CD4-positive, alpha-beta T cell treated with Interleukin-15 for 4 hours (primary cell): ENCODE measurements around the gene ATP2B2.

Source experiments
- DNase-seq: peaks from one replicate; pipeline ENCODE4 v3.0.0-alpha.2; 2020; ENCODE audit warnings: low spot score

The ATP2B2 gene

DNA sequence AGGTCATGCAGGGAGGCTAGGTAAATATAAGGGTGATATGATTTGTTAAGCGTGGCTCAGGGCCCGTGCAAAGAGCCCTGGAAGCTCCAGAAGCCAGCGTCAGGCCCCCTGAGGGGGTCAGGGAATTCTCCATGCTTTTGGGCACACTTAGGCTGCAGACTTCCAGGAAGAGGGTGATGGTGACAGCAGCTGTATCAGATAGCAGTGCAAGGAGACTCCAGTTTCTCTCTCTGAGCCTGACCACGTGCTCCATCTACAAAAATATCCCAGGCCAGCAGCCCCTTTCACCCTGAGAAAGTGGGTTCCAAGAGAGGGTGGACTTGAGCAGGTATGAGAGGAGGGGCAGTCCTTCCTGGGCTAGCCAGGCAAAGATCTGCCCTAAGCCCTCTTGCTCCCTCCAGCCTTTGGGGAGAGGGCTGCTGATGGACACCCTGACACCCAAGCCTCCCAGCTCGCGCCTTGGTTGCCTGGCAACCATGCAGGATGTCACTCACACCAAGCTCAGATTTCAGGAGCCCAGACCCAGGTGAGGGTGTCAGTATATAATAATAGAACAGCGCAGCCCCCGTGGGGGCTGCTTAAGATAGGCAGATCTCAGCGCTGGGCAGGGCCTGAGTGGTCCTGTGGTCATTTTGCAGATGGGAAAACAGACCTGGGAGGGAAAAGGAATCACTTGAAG lies 35.8 kb downstream of the ATP2B2 start:
- no peak for DNase-seq

DNA sequence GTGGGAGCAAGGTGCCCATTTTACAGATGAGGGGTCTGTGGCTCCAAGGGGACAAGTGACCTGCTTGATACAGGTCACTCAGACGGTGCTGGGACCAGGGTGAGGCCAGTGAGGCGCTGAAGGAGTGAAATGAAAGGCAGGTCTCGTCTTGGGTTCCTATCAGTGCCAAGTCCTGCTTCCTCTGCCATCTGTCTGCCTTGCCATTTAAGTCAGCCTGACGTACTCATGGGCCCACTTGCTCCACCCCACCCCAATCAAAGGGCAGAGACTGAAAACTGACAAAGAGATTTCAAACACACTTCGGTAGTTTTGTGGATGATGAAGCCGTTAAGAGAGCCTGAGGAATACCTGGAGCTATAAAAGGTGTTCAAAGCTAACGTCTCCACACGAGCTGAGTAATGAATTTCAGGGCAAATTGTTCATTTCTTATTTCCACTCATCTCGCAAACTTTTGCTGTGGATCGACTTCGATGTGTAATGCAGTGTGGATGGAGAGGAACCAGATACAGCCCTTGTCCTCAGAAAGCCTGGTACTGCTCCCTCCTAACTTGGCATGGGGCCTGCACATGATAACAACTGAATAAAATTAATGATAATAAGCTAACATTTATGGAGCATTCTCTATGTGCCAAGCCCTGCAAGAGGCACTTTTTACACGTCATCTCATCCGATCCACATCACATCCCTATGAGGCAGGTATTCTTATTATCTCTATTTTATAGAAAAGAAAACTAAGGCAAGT lies 36.6 kb downstream of the ATP2B2 start:
- DNase-seq, result no peak

DNA sequence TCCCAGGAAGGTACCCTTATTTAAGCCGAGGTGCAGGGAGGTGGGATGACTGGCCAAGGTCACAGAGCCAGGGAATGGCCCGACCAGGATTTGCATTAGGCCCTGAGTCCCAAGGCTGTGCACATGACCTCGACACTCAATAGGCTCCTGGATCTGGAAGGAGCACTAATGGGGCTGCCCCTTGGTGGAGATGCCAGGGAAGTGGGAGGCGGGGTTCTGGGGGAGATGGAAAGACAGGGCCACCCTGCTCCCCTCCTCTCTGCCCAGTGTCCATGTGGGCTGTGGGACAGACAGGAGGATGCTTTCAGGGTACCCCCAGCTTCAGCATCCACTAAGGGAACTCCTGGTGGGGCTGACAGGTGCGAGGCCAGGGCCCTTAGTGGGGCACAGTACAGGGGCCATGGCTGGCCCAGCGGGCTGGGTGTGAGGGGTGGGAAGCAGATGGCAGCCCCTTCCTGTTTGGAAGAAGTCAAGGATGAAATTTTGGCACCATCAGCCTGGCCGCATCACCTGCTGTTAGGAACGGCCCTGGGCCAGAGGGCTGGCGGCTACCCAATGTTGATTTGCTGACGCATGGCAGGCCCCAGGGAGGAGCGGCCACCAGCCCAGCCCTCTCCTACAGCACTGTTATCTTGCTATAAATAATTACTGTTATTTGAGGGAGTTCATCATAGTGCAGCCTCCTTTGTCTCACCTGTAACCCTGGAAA lies 37.3 kb downstream of the ATP2B2 start:
- no peak for DNase-seq

DNA sequence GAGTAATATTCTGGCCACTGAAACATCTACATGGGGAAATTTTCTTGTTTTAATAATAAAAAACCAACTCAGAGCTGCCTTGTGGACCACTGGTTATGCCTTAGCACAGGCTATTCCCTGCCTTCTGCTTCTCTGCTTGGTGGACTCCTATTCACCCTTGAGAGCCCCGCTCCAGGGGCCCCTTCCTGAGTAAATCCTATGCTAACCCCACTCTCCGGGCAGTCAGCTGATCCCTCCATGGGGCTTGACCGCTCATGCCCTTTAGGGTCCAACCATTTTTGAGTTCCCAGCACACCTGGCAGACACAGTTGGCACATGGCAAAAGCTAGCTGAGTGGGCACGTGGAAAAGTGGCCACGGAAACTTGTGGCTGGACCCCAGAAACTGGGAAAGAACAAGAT lies 38.2 kb downstream of the ATP2B2 start:
- no peak for DNase-seq

DNA sequence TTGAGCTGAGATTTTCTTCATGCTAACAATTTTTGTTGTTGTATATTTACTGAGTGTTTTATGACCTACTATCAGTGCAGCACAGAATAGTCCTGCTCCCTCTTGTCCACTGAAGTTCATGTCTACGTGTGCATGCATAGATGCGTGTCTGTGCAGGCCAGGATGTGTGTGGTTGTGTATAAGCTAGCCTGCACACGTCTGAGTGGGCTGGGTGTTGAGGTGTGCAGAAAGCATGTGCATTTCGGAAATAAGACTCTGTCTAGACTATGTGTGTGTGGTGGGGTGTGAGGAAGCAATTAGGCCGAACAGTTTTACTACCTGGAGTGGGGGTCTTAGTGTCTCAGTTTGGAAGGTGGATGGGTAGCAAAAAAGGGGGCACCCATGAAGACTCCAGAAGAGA lies 39.2 kb downstream of the ATP2B2 start:
- DNase-seq, result no peak

DNA sequence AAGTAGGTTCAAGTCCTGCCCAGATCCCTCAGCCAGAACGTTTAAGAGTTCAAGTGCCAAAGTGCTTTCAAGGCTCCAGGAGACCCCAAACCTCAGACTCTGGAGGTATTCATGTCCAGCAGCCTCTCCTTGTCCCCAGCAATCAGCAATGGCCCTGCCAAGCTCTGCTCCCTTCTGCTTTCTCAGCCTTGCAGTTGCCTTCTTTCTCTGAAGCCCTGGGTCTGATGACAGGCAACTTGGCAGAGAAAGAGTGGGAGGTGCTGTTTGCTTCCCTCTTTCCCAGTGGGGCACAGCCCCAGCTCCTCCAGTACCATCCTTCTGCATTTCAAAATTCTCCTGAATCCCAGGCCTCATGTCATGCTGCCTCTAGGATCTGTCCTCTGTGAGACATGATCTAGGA lies 40.2 kb downstream of the ATP2B2 start:
- DNase-seq, result no peak

DNA sequence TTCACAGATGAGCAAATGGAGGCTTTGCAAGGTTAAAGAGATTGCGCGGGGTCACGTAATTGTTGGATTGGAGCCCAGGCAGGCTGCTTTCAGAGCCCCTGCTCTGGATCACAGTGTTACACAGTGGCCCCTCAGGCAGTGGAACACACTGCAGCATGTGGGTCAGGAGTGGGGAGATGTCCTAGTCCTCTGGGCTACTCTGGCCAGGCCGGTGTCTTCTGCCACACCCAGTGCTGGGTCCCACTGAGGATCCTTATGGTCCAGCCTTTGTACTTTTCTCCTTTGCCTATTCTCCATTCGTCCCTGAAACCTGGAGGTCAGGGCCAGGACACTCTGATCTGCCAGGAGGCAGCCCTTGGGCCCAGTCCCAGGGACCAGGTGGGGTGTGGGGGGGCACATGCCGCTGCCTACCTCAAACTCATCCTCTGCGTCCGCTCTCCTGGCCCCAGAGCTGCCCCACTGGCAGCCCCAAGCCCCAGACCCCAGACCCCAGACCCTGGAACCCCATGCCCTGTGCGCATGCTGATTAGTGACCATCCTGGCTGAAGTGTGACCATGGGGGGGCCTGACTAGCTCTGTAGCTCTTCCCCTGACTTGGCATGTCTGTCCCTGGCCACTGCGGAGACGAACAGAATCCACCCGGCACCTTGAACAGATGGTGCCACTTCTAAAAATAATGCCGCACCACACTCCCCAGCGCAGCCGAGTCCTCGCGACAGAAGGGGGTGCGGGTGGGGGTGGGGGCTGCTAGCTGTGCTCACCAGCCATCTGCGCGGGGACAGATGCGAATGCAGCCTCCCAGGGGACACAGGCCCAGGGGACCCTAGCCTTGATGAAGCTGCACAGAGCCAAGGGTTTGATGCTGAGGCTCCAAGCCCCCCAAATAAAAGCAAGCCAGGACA lies 41.6 kb downstream of the ATP2B2 start:
- no peak for DNase-seq

DNA sequence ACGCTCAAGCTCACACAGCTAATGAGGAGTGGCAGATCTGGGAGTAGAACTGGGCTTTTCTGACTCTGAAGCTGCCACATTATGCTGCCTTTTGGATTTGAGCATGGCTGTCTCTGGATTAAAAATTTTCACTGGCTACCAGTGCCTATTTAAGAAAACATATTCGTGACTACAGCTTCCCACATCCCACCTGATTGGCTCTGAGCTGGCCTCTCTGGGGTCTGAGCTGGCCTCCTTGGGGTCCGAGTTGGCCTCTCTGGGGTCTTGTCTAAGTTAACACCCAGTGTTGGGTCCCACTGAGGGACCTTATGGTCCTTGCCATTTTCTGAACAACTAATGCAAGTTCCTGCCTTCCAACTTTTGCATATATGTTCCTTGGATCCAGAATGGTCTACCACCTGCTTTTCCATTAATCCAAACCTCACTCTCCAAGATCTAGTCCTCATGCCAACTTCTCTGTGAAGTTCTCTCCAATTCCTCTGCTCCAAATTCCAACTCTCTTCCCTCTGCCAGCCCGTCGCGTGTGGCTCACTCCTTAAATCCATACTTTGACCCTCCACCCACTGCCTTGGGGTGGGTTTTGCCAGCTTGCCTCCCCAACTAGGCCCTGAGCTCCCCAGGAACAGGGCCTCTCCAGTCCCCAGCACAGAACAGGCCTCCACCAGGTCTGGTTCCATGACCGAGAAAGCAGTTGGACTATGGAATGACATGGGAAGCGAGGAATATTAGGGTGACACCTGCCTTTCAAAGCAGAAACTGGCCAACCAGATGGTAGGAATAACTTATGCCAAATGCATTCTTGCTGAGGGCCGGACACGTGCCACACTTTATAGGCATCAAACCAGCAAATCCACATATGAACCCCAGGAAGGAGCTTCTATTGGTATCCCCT lies 42.5 kb downstream of the ATP2B2 start:
- no peak for DNase-seq

DNA sequence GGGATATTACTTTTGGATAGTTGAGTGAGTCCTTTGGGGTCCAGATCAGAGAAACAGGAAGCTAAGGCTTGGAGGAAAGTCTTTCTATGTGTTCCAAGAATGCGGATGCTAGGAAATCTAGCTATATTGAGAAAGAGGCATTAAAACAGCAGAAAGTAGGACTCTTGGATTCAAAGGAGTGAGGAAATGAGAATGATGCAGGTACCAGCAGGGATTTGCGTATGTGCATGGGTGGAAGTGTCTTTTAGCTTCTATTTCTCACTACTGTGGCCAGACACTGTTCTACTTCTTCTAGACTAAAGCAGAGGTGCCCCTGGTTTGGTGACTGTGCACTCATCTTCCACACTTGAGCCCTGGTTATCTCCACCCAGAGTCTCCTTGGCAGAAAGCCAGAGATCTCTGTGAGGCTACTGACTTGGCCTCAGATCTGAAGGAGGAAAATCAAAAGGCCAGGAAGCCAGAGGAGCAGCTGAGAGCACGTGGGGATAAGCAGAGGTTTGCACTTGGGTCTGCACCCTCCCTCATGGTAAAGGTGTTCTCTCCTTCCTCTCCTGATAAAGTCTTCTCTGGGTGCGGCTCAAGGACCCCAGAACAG lies 44.3 kb downstream of the ATP2B2 start:
- DNase-seq, result no peak

DNA sequence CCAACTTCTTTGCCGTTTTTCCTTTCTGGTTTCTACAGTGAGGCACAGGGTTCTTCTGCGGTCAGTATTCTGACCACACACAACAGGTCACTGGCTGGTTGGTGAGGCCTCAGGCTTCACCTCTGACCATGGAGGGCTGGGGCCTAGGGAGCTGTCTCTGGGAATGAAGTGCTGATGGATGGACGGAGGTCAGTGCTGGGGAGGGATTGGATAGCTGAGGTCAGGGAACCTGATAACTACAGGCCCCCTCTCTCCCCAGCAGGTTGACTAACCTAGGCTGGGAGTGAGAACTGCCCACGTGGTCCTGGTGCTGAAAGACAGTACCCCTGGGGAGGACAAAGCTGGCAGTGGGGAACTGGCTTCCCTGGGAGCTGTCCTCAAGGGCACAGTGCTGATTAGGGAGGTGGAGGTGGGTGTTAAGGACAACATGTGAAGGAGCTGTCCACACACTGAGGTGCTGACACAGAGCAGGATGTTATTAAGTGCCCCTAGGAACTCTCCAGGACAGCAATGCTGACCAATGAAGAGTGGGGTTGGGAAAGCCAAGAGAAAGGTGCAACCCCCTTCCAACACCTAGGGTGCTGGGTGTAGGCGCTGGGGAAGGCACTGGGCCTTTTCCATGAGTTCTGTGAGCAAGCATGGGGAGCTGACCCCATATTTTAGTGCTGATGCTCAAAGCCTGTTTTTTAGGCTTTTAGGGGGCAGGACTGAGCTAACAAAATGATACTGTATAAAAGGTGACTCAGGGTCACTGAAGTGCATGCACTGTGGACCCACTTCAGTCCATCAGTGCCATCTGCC lies 45.2 kb downstream of the ATP2B2 start:
- peak; percentile 28 for DNase-seq

DNA sequence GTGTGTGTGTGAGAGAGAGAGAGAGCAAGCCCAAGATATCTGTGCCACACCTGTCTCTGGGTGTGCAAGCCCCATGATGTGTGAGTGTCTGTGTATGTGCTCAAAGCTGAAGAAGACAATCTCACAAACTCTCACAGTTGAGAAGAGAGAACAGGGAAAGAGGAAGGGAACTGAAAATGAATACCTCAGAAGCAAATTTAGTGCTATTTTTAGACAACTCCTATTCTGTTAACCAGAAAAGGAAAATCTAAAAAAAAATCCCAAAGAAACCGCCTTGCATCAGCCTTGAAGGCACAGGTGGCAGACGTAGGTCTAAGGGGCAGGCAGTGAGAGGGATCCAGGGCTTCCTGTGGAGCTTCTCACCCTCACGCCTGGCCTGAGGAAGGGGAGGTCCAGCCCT lies 47.8 kb downstream of the ATP2B2 start:
- DNase-seq, result no peak

DNA sequence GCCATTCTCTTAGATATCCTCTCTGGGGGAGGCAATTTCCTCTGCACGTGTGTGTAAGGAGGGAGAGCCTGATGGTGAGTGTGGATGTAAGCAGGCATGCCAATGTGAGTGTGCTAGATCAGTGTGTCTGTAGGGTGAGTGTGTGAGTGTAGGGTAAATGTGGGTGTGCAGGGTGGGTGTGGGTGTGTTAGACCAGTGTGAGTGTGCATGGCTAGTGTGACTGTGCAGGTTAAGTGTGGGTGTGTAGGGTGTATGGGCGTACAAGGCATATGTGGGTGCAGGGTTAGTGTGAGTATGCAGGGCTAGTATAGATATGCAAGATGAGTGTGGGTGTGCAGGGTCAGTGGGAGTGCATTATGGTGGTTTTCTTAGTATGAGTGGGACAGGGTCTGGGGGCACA lies 48.4 kb downstream of the ATP2B2 start:
- DNase-seq, result no peak

DNA sequence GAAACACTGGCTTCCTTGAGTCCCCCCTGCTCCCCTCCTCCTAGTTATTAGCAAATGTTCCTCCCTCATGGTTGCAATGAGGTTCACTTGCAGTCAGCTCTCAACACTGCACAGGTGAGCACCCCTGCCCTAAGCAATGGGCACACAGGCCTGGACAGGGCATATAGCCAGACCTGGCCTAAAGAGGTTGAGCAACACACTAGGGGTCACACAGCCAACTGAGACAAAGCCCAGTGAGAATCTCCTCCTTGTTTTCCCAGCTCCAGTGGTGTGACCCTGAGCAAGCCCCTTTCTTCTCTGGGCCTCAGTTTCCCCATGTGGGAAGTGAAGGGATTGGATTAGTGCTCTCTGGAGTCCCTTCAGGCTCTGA lies 49.9 kb downstream of the ATP2B2 start:
- no peak for DNase-seq

DNA sequence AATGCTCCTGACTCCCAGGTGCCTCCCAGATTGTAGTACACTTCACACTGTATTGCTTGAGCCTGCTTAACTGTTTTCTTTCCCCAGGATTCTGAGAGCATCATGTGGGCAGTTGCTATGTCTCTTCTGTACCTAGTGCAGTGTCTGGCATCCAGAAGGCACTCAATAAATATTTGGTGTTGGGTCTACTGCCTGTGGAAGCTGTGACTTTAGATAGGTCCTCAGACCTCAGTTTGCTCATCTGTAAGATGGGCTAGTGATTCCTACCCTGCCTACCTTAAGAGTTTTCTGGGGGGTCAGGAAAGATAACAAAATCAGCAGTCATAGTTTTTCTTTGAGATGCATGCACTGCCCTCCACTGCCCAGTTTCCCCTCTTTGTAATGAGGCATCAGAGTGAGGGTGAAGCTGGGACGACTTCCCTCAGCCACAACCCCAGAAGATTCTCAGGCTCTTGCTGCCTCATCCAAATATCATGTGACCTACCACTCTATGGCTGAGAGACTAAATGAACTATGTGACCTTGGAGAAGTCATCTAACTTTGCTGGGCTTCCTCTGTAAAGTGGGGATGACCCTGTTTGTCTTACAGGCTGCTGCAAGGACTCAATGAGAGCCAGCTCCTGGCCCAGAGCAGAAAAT lies 50.4 kb downstream of the ATP2B2 start:
- no peak for DNase-seq

DNA sequence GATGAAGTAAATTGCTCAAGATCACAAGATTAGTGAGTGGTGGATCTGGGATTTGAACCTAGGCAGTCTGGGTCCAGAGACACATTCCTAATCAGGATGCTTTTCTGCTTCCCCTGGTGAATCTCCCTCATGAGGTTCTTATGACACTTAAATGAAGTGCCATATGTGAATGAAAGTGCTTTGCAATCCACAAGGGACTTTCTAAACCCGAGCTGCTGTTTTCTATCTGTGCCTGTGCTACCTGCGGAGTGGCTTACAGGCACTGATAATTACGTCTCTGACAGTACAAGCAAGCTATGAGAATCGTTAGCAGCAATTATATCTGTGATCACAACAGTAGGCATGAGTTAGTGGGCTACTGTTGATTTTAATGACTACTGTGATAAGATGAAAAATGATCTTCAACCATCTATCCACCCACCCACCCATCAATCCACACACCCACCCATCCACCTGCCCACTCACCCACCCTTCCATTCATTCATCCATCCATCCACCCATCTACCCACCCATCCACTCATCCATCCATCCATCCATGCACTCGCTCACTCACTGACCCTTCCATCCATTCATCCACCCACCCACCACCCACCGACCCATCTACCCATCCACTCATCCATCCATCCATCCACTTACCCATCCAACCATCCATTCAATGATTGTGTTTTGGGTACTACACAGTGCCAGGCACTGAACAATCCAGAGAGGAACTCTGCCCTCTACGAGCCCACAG lies 51.8 kb downstream of the ATP2B2 start:
- DNase-seq, result no peak

DNA sequence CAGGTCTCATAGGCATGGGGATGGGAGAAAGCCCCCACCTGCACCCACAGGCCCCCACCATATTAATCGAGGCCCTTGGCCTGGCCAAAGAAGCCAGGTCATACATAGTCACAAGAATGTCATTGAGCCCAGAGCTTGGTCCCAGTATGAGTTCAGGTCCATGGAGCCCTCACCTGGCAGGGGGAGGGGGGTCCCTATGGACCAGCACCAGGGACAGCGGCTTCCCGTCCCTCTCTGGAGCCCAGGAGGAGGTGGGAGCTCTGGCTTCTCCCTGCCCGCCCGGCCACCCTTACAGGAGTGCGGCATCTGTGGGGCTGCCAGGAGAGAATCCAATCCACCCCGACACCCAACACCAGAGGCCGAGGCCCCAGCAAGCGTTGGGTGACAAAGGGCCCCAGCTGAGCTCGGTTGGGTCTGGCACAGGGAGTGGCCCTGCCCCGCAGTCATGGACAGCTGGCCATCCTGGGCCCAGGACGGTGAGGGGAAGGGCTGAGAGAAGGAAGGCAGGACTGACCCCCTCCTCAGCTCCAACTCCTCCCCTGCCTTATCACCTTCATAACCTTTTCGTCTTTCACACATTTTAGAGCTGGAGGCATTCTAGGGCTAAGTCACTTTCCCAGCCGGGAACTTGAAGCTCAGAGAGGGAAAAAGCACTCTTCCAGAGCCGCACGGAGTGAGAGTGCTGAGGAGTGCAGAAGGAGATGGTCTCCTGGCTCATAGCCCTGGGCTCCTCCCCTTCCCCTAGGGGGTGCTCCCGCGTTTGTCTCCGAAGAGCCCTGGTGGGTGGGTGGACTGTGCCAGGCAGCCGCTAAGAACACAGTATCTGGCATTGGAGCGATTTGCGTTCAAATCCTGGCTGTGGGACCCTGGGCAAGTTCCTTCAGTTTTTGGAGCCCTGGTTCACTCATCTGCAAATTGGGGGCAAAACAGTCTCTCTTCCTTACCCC lies 54.6 kb downstream of the ATP2B2 start:
- DNase-seq, result no peak

DNA sequence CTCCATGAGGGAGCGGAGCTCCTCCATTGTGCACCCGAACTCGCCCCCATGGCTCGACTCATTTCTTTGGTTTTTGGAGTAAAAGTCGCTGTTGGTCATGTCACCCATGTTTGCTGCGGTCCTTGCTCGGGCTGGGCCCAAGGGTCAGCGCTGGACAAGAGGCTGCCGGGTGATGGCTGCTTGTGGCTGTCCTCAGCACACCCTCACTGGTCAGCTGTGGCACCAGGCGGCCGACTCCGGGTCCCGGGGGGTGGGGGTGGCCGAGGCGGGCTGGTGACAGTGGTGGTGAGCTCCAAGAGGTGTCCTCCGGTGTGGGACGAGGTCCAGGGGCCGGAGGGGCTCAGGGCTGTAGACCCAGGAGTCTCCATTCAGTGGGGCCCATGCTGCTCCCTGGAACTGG lies 56.0 kb downstream of the ATP2B2 start:
- DNase-seq, result no peak

DNA sequence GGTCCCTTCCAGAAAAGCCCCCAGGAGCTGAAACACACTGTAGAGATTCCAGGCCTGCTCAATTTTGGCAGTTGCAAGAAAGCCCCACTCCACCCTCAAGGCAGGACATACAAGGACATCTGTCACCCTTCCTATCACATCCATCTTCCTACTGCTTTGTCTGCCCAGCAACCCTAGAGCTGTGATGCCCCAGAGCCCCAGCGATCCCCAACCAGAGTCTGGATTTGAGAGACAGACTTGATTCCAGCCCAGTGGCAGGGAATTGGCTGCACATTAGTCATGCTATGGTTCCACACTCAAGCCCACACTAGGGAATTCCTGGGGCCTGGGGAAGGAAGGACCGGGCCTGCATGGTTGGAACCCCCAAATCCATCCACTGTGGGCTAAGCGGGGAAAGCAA lies 56.8 kb downstream of the ATP2B2 start:
- DNase-seq, result no peak
